Lung microvascular endothelial cell (primary cell): ENCODE measurements around the gene TSPAN1. TPM values are rescaled to one million over a fixed set of nuclear protein-coding genes. Genes with fewer than 3 reads are reported as not detected.

ENCODE experiments used
- DNase-seq, 2 donors: peaks; one replicate each; pipeline versions ENCODE4 v3.0.0 to v3.0.0-alpha.2; 2010; ENCODE audit warnings: low read depth in 2 of 2
- total RNA-seq: library from RNA; depleted of rRNA; stranded (reverse); fragments of >200 nt; gene quantifications from 2 replicates; pipeline ENCODE4 v1.2.1, GENCODE V29; 2014

Gene TSPAN1
- total RNA-seq, 1 donor from 2014 or later = not detected

DNA sequence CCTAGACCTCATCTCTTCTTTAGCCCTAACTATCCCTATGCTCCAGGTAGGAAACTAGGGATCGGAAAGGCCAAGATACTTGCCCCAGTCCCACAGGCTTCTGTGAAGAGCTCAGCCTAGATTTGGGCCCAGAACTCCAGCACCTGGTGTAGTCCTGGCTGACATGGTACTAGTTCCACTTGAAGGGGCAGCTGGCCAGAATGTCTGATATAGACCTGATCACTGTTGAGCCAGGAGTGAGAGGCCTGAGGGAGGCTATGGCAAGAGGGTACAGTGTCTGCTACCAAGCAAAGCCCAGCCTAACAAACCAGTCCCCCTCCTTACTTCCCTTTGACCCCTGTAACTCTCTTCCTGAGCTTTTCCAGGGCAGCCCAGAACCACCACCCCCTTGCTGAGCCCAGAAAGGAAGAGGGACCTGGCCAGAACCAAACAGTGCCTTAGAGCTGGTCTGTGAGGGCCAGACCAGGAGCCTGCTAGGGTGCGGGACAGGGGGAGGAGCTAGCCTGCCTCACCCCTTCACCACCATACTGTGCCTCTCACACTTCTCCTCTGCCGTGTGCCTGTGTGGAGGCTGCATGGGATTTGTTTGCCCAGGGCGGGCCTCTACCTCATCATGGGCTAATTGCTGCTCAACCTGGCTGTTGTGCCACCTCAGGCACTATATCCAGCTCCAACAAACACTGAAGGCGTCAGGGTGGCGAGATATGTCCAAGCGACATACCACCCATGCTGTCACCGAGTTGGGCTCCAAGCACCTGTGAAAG, 12.4 kb downstream of the TSPAN1 start:
- no peak for DNase-seq

DNA sequence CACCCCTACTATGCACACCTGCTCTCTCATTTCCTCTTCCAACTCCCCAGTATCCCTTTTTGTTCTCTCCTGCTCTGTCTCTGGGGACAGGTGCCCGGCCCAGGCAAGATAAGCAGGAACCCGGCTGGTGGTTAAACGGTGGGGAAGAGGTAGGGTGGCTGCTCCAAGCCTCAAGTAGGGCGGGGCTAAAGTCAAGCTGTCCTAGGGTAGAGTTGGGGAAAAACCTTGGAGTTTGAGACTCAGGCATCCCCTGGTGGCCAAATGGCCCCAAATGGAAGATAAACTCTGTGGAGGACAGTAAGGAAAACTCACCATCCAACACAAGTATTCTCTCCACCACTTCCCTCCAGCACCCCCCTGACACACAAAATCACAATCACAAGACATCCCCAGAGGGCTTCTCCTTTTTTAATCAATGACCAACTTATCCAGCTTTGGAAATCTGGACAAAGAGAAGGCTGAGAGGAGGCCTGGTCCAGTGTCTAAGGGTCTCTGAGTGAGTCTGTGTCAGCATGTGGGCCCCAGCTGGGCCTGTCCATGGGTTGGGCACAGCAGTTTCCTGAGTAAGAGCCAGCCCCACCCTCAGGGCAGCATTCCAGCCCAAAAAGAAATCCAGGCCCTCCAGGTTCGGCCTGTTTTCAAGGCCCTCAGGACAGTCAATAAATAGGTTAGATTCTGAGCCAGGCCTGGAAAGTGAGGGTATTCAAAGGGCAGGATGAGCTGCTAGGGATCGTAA, 13.6 kb downstream of the TSPAN1 start:
- no peak for DNase-seq

DNA sequence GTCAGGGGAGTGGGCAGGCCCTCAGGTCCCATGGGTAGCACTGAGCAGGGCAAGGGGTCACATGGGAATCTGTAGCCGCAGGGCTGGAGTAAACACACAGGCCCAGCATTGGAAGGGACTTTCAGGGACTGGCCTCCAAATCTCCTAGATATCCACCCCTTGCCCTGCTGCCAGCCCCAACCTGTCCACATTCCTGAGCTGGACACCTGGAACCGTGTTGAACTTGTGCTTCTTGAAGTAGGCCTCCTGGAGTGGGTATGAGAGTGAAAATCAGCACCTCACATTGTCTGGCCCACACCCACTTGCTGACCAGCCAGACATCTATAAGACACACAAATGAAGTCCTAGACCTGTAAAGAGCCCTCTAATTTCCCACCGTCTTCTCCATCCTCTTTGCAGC, 15.7 kb downstream of the TSPAN1 start:
- DNase-seq = no peak

GRCh38 chr1:46191033-46191701, 16.3 kb downstream of the TSPAN1 start:
- DNase-seq = no peak

- no peak for DNase-seq
These were observed 17.3 kb downstream of the TSPAN1 start for GRCh38 chr1:46192171-46192570.

GRCh38 chr1:46193285-46193684, 18.4 kb downstream of the TSPAN1 start:
- no peak for DNase-seq

DNA sequence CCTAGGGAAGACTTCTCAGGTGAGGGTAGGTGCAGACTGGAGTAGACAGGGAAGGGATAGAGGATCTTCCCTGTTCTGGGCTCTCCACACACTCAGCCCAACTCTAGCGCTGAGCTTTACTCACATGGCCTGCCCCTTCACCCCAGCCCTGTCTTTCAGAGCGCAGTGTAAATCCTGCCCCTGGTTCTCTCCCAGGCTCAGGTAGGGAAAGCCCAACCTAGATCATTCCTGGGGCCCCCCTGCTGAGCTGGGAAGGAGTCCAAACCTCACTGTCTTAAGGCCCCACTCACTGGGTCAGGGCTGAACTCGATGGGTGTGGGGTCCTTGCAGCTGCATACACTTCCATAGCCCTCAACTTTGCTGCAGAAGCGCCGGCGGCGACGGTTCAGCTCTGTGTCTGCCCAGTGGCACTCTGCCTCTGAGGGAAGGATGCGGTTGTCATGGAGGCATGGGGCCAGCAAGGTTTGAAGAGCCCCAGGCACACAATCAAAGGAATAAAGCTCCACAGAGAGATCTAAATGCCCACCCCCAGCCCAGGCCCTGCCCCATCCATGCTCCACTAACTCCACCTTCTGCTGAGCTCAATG, 19.2 kb downstream of the TSPAN1 start:
- DNase-seq = no peak

DNA sequence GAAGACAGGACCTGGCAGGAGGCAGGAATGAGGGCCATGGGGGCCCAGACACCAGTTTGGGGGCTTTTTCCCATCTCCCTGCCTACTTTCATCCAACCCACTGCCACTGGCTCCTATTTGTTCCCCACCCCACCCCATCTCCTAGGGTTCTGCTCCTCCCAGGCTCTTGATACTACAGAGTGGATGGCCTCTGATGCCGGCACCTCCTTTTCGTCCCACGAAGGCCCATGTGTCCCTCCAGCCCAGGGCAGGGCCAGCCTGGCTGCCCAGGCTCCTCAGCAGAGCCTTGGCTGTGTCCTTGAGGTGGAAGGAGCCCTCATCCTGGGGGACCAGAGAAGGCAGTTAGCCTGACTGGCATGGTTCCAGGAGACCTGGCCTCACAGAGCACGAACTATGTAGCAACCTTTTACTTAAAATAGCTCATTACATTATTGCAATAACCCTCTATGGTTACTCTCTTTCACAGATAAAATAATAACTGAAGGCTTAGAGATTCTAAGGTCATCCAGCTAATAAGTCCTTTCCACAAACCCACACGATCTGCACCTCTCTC, 19.8 kb downstream of the TSPAN1 start:
- DNase-seq = no peak

DNA sequence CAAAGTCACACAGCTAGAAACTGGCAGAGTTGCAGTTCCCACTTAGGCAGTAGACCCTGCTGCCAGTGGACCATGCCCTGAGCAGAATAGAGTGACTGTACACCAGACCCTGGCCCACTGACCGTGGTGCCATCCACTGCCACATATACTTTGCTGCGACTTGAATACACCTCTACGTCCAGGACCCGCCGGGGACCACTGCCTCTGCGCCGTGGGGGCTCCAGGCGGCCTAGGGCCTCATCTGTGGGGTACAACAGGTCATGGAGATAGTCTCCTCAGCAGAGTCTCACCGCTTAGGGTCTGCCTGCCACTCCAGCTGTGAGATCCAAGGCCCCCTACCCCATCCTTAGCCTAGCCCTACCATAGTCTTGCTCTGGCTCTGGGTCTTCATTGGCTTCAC, 21.7 kb downstream of the TSPAN1 start:
- no peak for DNase-seq

- DNase-seq = no peak
These were observed 22.7 kb downstream of the TSPAN1 start for GRCh38 chr1:46197560-46197963.

- peak; percentile 61 to 68 for DNase-seq
These were observed 23.3 kb downstream of the TSPAN1 start, which contains the start of gene POMGNT1 for GRCh38 chr1:46197964-46198811. Gene POMGNT1, minus strand, starts transcription at chr1:46198434. Its CDS starts 613 bp downstream, at chr1:46197821.

DNA sequence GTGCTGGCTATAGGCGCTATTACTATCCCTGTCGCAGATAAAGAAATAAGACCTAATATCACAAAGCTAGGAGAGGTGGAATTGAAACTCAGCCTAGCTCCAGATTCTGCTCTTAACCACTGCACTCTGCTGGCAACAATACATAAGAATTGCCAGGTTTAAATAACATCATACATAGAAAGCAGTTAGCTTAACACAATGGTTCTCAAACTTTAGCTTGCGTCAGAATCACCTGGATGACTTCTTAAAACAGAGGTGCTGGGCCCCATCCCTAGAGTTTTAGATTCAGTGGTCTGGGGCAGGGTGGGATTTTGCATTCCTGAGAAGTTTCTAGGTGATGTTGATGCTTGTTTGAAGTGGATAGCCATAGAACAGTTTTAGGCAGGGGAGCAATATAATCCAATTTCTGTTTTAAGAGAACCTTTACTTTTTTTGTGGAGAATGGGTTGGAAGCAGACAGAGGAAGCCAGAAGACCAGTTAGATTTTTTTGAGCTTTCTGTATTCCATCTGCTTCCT, 24.4 kb downstream of the TSPAN1 start:
- no peak for DNase-seq

GRCh38 chr1:46203738-46204405, 29.0 kb downstream of the TSPAN1 start:
- DNase-seq = peak in 1 of 2 donors; percentile 28

GRCh38 chr1:46204406-46204742, 29.5 kb downstream of the TSPAN1 start:
- no peak for DNase-seq

DNA sequence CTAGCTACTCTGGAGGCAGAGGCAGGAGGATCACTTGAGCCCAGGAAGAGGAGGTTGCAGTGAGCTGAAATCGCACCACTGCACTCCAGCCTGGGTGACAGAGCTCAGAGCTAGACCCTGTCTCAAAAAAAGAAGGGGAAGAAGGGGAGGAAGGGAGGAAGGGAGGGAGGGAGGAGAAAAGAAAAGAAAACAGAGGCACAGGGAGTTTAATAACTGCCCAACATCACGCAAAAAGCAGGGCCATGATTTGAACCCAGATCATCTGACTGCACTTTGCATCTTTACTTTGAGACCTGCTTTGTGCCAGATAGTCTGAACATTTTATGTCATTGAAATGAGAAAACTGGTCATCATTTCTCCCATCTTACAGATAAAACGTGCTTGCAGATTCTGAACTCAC, 30.3 kb downstream of the TSPAN1 start:
- no peak for DNase-seq

DNA sequence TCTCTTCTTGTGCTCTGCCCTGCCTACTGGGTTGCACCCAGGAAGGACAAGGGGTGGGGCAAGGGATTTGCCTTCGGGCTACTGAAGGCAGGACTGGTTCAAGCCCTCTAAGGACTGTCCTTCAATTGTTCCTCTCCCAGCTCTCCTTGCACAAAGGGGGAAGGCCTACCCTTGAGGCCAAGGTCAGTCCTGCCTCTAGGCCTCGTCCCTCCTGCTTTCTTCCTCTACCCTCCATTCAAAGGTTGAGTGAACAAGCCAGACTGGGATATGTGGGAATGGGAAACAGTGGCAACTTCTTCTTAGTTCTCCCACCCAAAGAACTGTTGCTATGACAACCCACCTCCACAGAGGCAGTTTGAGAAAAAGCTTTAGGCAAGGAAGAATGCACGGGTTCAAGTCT, 30.9 kb downstream of the TSPAN1 start:
- no peak for DNase-seq

DNA sequence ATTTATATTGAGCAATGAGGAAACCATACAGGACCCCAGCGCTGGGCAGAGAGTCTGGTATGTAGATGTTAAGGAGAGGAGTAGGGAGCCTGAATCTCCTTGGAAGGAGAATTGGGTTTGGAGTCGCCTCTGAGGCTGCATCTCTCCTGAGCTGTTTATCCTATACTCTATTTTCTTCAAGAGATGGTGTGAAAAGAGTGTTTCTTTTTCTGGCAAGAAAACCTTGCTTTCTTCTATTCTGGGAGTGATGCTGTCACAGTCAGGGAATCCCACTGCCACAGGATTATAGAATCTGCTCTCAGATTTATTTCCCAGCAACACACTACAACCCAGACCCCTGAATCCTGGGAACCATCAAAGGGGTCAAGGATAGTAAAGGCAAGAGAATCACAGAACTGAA, 31.5 kb downstream of the TSPAN1 start:
- DNase-seq = no peak

GRCh38 chr1:46210561-46210960, 35.7 kb downstream of the TSPAN1 start:
- no peak for DNase-seq

GRCh38 chr1:46211051-46211450, 36.2 kb downstream of the TSPAN1 start:
- DNase-seq = peak in 1 of 2 donors; percentile 24

GRCh38 chr1:46215504-46215903, 40.6 kb downstream of the TSPAN1 start:
- no peak for DNase-seq
